ENCODE measurements around the gene CA7.
"Not testable (repeated sequence)": the region's sequence is repeated elsewhere in the genome, so short reads cannot be mapped to it uniquely, and the experiment has no call there.

The CA7 gene

GRCh38 chr16:66847533-66848067 is 3.4 kb downstream of the CA7 start:
- DNase-seq: no peak

GRCh38 chr16:66848172-66848571 is 4.0 kb downstream of the CA7 start:
- no peak for DNase-seq

GRCh38 chr16:66849021-66849420 is 4.8 kb downstream of the CA7 start:
- no peak for DNase-seq

GRCh38 chr16:66849549-66849948 is 5.3 kb downstream of the CA7 start:
- DNase-seq: no peak

GRCh38 chr16:66850115-66850815 is 6.1 kb downstream of the CA7 start:
- no peak for DNase-seq

GRCh38 chr16:66851166-66851964 is 7.2 kb downstream of the CA7 start:
- DNase-seq: no peak

GRCh38 chr16:66853261-66854139 is 9.3 kb downstream of the CA7 start:
- no peak for DNase-seq

- DNase-seq: no peak
These were observed 12.0 kb downstream of the CA7 start for GRCh38 chr16:66856184-66856730.

- no peak for DNase-seq
These were observed 12.6 kb downstream of the CA7 start for GRCh38 chr16:66856801-66857200.

- DNase-seq: no peak
These were observed 13.2 kb downstream of the CA7 start for GRCh38 chr16:66857437-66857836.

GRCh38 chr16:66858740-66859396 is 14.7 kb downstream of the CA7 start:
- peak; percentile 45 for DNase-seq

- DNase-seq: no peak
These were observed 15.3 kb downstream of the CA7 start for GRCh38 chr16:66859397-66860068.

GRCh38 chr16:66862023-66862520 is 17.9 kb downstream of the CA7 start:
- no peak for DNase-seq

GRCh38 chr16:66863707-66864106 is 19.5 kb downstream of the CA7 start:
- no peak for DNase-seq

GRCh38 chr16:66869424-66869823 is 25.2 kb downstream of the CA7 start:
- DNase-seq: no peak

GRCh38 chr16:66871363-66871762 is 27.1 kb downstream of the CA7 start:
- DNase-seq: not testable (repeated sequence)

GRCh38 chr16:66871840-66872239 is 27.6 kb downstream of the CA7 start:
- no peak for DNase-seq

GRCh38 chr16:66872559-66872942 is 28.3 kb downstream of the CA7 start:
- DNase-seq: no peak

GRCh38 chr16:66872943-66873684 is 28.9 kb downstream of the CA7 start:
- peak; percentile 74 for DNase-seq

- DNase-seq: no peak
These were observed 29.5 kb downstream of the CA7 start for GRCh38 chr16:66873685-66874055.

All from NCI-H1092 (cell line).